NCI-H2227 treated with DMSO at 0.1 percent for 48 hours (cell line): ENCODE measurements around the gene SPACA6.
"Not testable (repeated sequence)": the region's sequence is repeated elsewhere in the genome, so short reads cannot be mapped to it uniquely, and the experiment has no call there.

Source experiments
- DNase-seq: peaks from one replicate; lab custom pipeline; 2025; lab: John Stamatoyannopoulos, UW

Gene SPACA6

GRCh38 chr19:51693260-51693659, at the start of gene SPACA6:
Gene SPACA6 (plus strand): TSS chr19:51693330. CDS start chr19:51693527, 197 bp downstream.
- no peak for DNase-seq

- DNase-seq: no peak
Observed at GRCh38 chr19:51644636-51645271, 48.4 kb upstream of the SPACA6 start.

GRCh38 chr19:51646730-51647129, 46.4 kb upstream of the SPACA6 start, which contains the start of gene SIGLEC14:
Gene SIGLEC14 (minus strand): TSS chr19:51646825. CDS start chr19:51646759, 66 bp downstream.
- not testable (repeated sequence) for DNase-seq

GRCh38 chr19:51647318-51647717, 45.8 kb upstream of the SPACA6 start:
- DNase-seq: no peak

- DNase-seq: no peak
Observed at GRCh38 chr19:51651216-51651846, 41.8 kb upstream of the SPACA6 start.

- DNase-seq: no peak
Observed at GRCh38 chr19:51652266-51652665, 40.9 kb upstream of the SPACA6 start.

- no peak for DNase-seq
Observed at GRCh38 chr19:51653162-51653561, 40.0 kb upstream of the SPACA6 start.

GRCh38 chr19:51654783-51655182, 38.3 kb upstream of the SPACA6 start:
- DNase-seq: no peak

GRCh38 chr19:51660975-51661600, 32.0 kb upstream of the SPACA6 start:
- peak; percentile 35 for DNase-seq

- no peak for DNase-seq
Observed at GRCh38 chr19:51663650-51664049, 29.5 kb upstream of the SPACA6 start.

- DNase-seq: no peak
Observed at GRCh38 chr19:51664131-51664530, 29.0 kb upstream of the SPACA6 start.

GRCh38 chr19:51664997-51665396, 28.1 kb upstream of the SPACA6 start:
- DNase-seq: no peak

GRCh38 chr19:51668216-51668615, 24.9 kb upstream of the SPACA6 start:
- DNase-seq: no peak

GRCh38 chr19:51675911-51676565, 17.1 kb upstream of the SPACA6 start:
- DNase-seq: not testable (repeated sequence)

GRCh38 chr19:51676566-51677083, 16.5 kb upstream of the SPACA6 start:
- DNase-seq: no peak

- no peak for DNase-seq
Observed at GRCh38 chr19:51680474-51680873, 12.7 kb upstream of the SPACA6 start.

GRCh38 chr19:51681286-51681941, 11.7 kb upstream of the SPACA6 start:
- no peak for DNase-seq

GRCh38 chr19:51686171-51686570, 7.0 kb upstream of the SPACA6 start:
- no peak for DNase-seq

GRCh38 chr19:51687791-51688670, 5.1 kb upstream of the SPACA6 start:
- no peak for DNase-seq

- peak; percentile 78 for DNase-seq
Observed at GRCh38 chr19:51688671-51689571, 4.2 kb upstream of the SPACA6 start.
